IPS-20b (cell line): ENCODE data around the gene ADGRL3.
A peak's percentile ranks its signal among the peaks of the same experiment; 100 is the strongest.

Experiments
- H3K27ac ChIP-seq: one replicate; pipeline ENCODE4 v1.5.1; 2013; ENCODE audit warnings: low read length
- H3K27me3 ChIP-seq: 2 replicates; pipeline ENCODE4 v1.6.1; 2013; ENCODE audit warnings: mild to moderate bottlenecking, low read length, inconsistent platforms; ENCODE audit not compliant: insufficient read depth
- H3K36me3 ChIP-seq: 2 replicates; pipeline ENCODE4 v1.6.1; 2013; ENCODE audit warnings: low read depth, mild to moderate bottlenecking, inconsistent platforms, low read length, moderate library complexity; ENCODE audit not compliant: insufficient read depth
- H3K4me1 ChIP-seq: 2 replicates; pipeline ENCODE4 v1.6.1; 2013; ENCODE audit warnings: mild to moderate bottlenecking, control low read depth, inconsistent platforms, low read length, moderate library complexity; ENCODE audit not compliant: insufficient read depth
- H3K4me3 ChIP-seq: 2 replicates; pipeline ENCODE4 v1.5.1; 2013; ENCODE audit warnings: mild to moderate bottlenecking, low read length, inconsistent platforms
- H3K9ac ChIP-seq: 2 replicates; pipeline ENCODE4 v1.6.1; 2013; ENCODE audit warnings: low read depth, mild to moderate bottlenecking, inconsistent platforms, low read length, moderate library complexity
- H3K9me3 ChIP-seq: 2 replicates; pipeline ENCODE4 v1.6.1; 2013; ENCODE audit warnings: mild to moderate bottlenecking, low read depth, low read length, inconsistent platforms; ENCODE audit not compliant: insufficient read depth

Gene ADGRL3

GRCh38 chr4:61919561-61919960 lies 719.4 kb downstream of the ADGRL3 start:
- Histone ChIP-seq H3K4me1 (peaks cover 13% of the 10 kb centered on the region), H3K9ac (no peak overlapping the region), H3K27me3 (no peaks in the 10 kb centered on the region)

GRCh38 chr4:61921920-61922319 lies 721.8 kb downstream of the ADGRL3 start:
- Histone ChIP-seq H3K36me3 (no peaks in the 10 kb centered on the region), H3K27ac (no peak overlapping the region), H3K9me3 (no peaks in the 10 kb centered on the region), H3K27me3 (no peaks in the 10 kb centered on the region), H3K9ac (no peak overlapping the region), H3K4me3 (no peak overlapping the region), H3K4me1 (peaks cover 10% of the 10 kb centered on the region)

More at GRCh38 chr4:61919561-61919960, 719.4 kb downstream of the ADGRL3 start:
- Histone ChIP-seq H3K4me3 (no peak overlapping the region), H3K9me3 (no peaks in the 10 kb centered on the region), H3K36me3 (no peaks in the 10 kb centered on the region), H3K27ac (no peak overlapping the region)

- Histone ChIP-seq H3K9ac (no peak overlapping the region), H3K4me1 (peaks cover 10% of the 10 kb centered on the region), H3K36me3 (no peaks in the 10 kb centered on the region), H3K4me3 (no peak overlapping the region), H3K9me3 (no peaks in the 10 kb centered on the region), H3K27ac (no peak overlapping the region), H3K27me3 (no peaks in the 10 kb centered on the region)
These were observed 722.6 kb downstream of the ADGRL3 start for GRCh38 chr4:61922766-61923165.

- no peaks in the 10 kb centered on the region for H3K36me3 ChIP-seq
- no peaks in the 10 kb centered on the region for H3K27me3 ChIP-seq
- H3K27ac ChIP-seq = no peak overlapping the region
These were observed 723.1 kb downstream of the ADGRL3 start for GRCh38 chr4:61923179-61923578.

GRCh38 chr4:61924131-61924530 lies 724.0 kb downstream of the ADGRL3 start:
- H3K27me3 ChIP-seq = no peaks in the 10 kb centered on the region
- H3K9ac ChIP-seq = no peak overlapping the region
- no peak overlapping the region for H3K27ac ChIP-seq
- no peak overlapping the region for H3K4me3 ChIP-seq
- H3K9me3 ChIP-seq = no peaks in the 10 kb centered on the region
- H3K36me3 ChIP-seq = no peaks in the 10 kb centered on the region
- H3K4me1 ChIP-seq = peaks cover 10% of the 10 kb centered on the region; the same call in 1 of the 2 replicates

More at GRCh38 chr4:61923179-61923578, 723.1 kb downstream of the ADGRL3 start:
- Histone ChIP-seq H3K9ac (no peak overlapping the region), H3K4me3 (no peak overlapping the region), H3K4me1 (peaks cover 10% of the 10 kb centered on the region), H3K9me3 (no peaks in the 10 kb centered on the region)

- no peak overlapping the region for H3K9ac ChIP-seq
- no peaks in the 10 kb centered on the region for H3K4me1 ChIP-seq
- H3K4me3 ChIP-seq = no peak overlapping the region
- no peak overlapping the region for H3K27ac ChIP-seq
- no peaks in the 10 kb centered on the region for H3K36me3 ChIP-seq
- no peaks in the 10 kb centered on the region for H3K9me3 ChIP-seq
- H3K27me3 ChIP-seq = no peaks in the 10 kb centered on the region
These were observed 733.4 kb downstream of the ADGRL3 start for GRCh38 chr4:61933527-61933926.

- H3K27me3 ChIP-seq = no peaks in the 10 kb centered on the region
- H3K4me1 ChIP-seq = no peaks in the 10 kb centered on the region
These were observed 734.1 kb downstream of the ADGRL3 start for GRCh38 chr4:61934198-61934597.

GRCh38 chr4:61938250-61938846 lies 738.2 kb downstream of the ADGRL3 start:
- Histone ChIP-seq H3K9me3 (no peaks in the 10 kb centered on the region), H3K4me3 (no peak overlapping the region), H3K36me3 (no peaks in the 10 kb centered on the region), H3K9ac (no peak overlapping the region), H3K4me1 (no peaks in the 10 kb centered on the region), H3K27me3 (no peaks in the 10 kb centered on the region), H3K27ac (no peak overlapping the region)

More at GRCh38 chr4:61934198-61934597, 734.1 kb downstream of the ADGRL3 start:
- Histone ChIP-seq H3K4me3 (no peak overlapping the region), H3K9me3 (no peaks in the 10 kb centered on the region), H3K9ac (no peak overlapping the region), H3K27ac (no peak overlapping the region), H3K36me3 (no peaks in the 10 kb centered on the region)

GRCh38 chr4:61950625-61951024 lies 750.5 kb downstream of the ADGRL3 start:
- Histone ChIP-seq H3K9me3 (no peaks in the 10 kb centered on the region), H3K36me3 (no peaks in the 10 kb centered on the region), H3K27ac (no peak overlapping the region), H3K4me1 (peaks cover 9% of the 10 kb centered on the region; the same call in 1 of the 2 replicates), H3K27me3 (no peaks in the 10 kb centered on the region), H3K4me3 (0 out of 2 replicates have a peak overlapping the region, but pooled peaks have one; percentile 10), H3K9ac (no peak overlapping the region)

- Histone ChIP-seq H3K9me3 (no peaks in the 10 kb centered on the region), H3K4me3 (no peak overlapping the region), H3K36me3 (no peaks in the 10 kb centered on the region), H3K4me1 (peaks cover 9% of the 10 kb centered on the region; the same call in 1 of the 2 replicates), H3K27me3 (no peaks in the 10 kb centered on the region), H3K27ac (no peak overlapping the region), H3K9ac (no peak overlapping the region)
These were observed 753.3 kb downstream of the ADGRL3 start for GRCh38 chr4:61953386-61953785.

- Histone ChIP-seq H3K36me3 (no peaks in the 10 kb centered on the region), H3K9ac (no peak overlapping the region), H3K9me3 (no peaks in the 10 kb centered on the region), H3K27me3 (no peaks in the 10 kb centered on the region), H3K27ac (no peak overlapping the region), H3K4me1 (no peaks in the 10 kb centered on the region), H3K4me3 (no peak overlapping the region)
These were observed 758.5 kb downstream of the ADGRL3 start for GRCh38 chr4:61958591-61958990.

- H3K4me3 ChIP-seq = no peak overlapping the region
- no peaks in the 10 kb centered on the region for H3K4me1 ChIP-seq
- no peaks in the 10 kb centered on the region for H3K9me3 ChIP-seq
- H3K9ac ChIP-seq = no peak overlapping the region
- H3K36me3 ChIP-seq = no peaks in the 10 kb centered on the region
- H3K27me3 ChIP-seq = no peaks in the 10 kb centered on the region
- no peak overlapping the region for H3K27ac ChIP-seq
These were observed 759.0 kb downstream of the ADGRL3 start for GRCh38 chr4:61959087-61959486.
